ENCODE results near the gene DERA.

Gene DERA

GRCh38 chr12:15971211-15971610, 60.1 kb downstream of the DERA start:
- TF ChIP-seq ZNF274 (IDR thresholded peaks at IDR 0.05; ENCODE audit: low read depth, low read length) = no peak
- TF ChIP-seq YY1 (IDR thresholded peaks at IDR 0.05; ENCODE audit: insufficient read depth, insufficient read length) = no peak
- TF ChIP-seq SUZ12 (IDR thresholded peaks at IDR 0.05; ENCODE audit: extremely low read depth, insufficient read depth, insufficient read length) = no peak
- H3K27me3 ChIP-seq (ENCODE audit: insufficient read depth, insufficient read length) = no peaks in the 10 kb centered on the region

GRCh38 chr12:15972894-15973293, 61.8 kb downstream of the DERA start:
- Histone ChIP-seq H3K36me3 (ENCODE audit: insufficient read depth, insufficient read length, low read length) (peaks cover 36% of the 10 kb centered on the region), H3K9me3 (ENCODE audit: insufficient read depth, low read length) (no peaks in the 10 kb centered on the region), H3K9ac (ENCODE audit: insufficient read length, low read depth) (no peak overlapping the region), H3K4me1 (ENCODE audit: insufficient read depth, insufficient read length) (no peaks in the 10 kb centered on the region), H3K27me3 (ENCODE audit: insufficient read depth, insufficient read length) (no peaks in the 10 kb centered on the region), H3K4me3 (ENCODE audit: insufficient read length, low read depth) (no peak overlapping the region)
- TF ChIP-seq YY1 (IDR thresholded peaks at IDR 0.05; ENCODE audit: insufficient read depth, insufficient read length) (no peak), ZNF274 (IDR thresholded peaks at IDR 0.05; ENCODE audit: low read depth, low read length) (no peak), SUZ12 (IDR thresholded peaks at IDR 0.05; ENCODE audit: extremely low read depth, insufficient read depth, insufficient read length) (no peak)
- DNase-seq (ENCODE audit: low read depth, low spot score) = no peak

More at GRCh38 chr12:15971211-15971610, 60.1 kb downstream of the DERA start:
- Histone ChIP-seq H3K9me3 (ENCODE audit: insufficient read depth, low read length) (no peaks in the 10 kb centered on the region), H3K9ac (ENCODE audit: insufficient read length, low read depth) (no peak overlapping the region), H3K4me3 (ENCODE audit: insufficient read length, low read depth) (no peak overlapping the region), H3K36me3 (ENCODE audit: insufficient read depth, insufficient read length, low read length) (peaks cover 27% of the 10 kb centered on the region), H3K4me1 (ENCODE audit: insufficient read depth, insufficient read length) (peaks cover 3% of the 10 kb centered on the region)
- no peak for DNase-seq (ENCODE audit: low read depth, low spot score)

GRCh38 chr12:15977999-15978951, 67.1 kb downstream of the DERA start:
- H3K27me3 ChIP-seq (ENCODE audit: insufficient read depth, insufficient read length) = no peaks in the 10 kb centered on the region
- no peak for DNase-seq (ENCODE audit: low read depth, low spot score)
- no peak overlapping the region for H3K4me3 ChIP-seq (ENCODE audit: insufficient read length, low read depth)
- peaks cover 15% of the 10 kb centered on the region for H3K36me3 ChIP-seq (ENCODE audit: insufficient read depth, insufficient read length, low read length)
- no peak for TF ChIP-seq SUZ12 (IDR thresholded peaks at IDR 0.05; ENCODE audit: extremely low read depth, insufficient read depth, insufficient read length)
- no peak for TF ChIP-seq ZNF274 (IDR thresholded peaks at IDR 0.05; ENCODE audit: low read depth, low read length)
- no peak for TF ChIP-seq YY1 (IDR thresholded peaks at IDR 0.05; ENCODE audit: insufficient read depth, insufficient read length)
- H3K4me1 ChIP-seq (ENCODE audit: insufficient read depth, insufficient read length) = no peaks in the 10 kb centered on the region
- H3K9ac ChIP-seq (ENCODE audit: insufficient read length, low read depth) = no peak overlapping the region
- H3K9me3 ChIP-seq (ENCODE audit: insufficient read depth, low read length) = no peaks in the 10 kb centered on the region

- no peak for TF ChIP-seq SUZ12 (IDR thresholded peaks at IDR 0.05; ENCODE audit: extremely low read depth, insufficient read depth, insufficient read length)
- no peak for TF ChIP-seq YY1 (IDR thresholded peaks at IDR 0.05; ENCODE audit: insufficient read depth, insufficient read length)
- TF ChIP-seq ZNF274 (IDR thresholded peaks at IDR 0.05; ENCODE audit: low read depth, low read length) = no peak
- no peak overlapping the region for H3K4me3 ChIP-seq (ENCODE audit: insufficient read length, low read depth)
- H3K36me3 ChIP-seq (ENCODE audit: insufficient read depth, insufficient read length, low read length) = peaks cover 26% of the 10 kb centered on the region
- no peaks in the 10 kb centered on the region for H3K9me3 ChIP-seq (ENCODE audit: insufficient read depth, low read length)
- H3K4me1 ChIP-seq (ENCODE audit: insufficient read depth, insufficient read length) = no peaks in the 10 kb centered on the region
- peak; percentile 27 for DNase-seq (ENCODE audit: low read depth, low spot score)
- no peaks in the 10 kb centered on the region for H3K27me3 ChIP-seq (ENCODE audit: insufficient read depth, insufficient read length)
- H3K9ac ChIP-seq (ENCODE audit: insufficient read length, low read depth) = no peak overlapping the region
These were observed 68.3 kb downstream of the DERA start for GRCh38 chr12:15979096-15980092.

- DNase-seq (ENCODE audit: low read depth, low spot score) = no peak
- Histone ChIP-seq H3K4me3 (ENCODE audit: insufficient read length, low read depth) (no peak overlapping the region), H3K9me3 (ENCODE audit: insufficient read depth, low read length) (no peaks in the 10 kb centered on the region), H3K4me1 (ENCODE audit: insufficient read depth, insufficient read length) (no peaks in the 10 kb centered on the region), H3K27me3 (ENCODE audit: insufficient read depth, insufficient read length) (no peaks in the 10 kb centered on the region), H3K9ac (ENCODE audit: insufficient read length, low read depth) (no peak overlapping the region), H3K36me3 (ENCODE audit: insufficient read depth, insufficient read length, low read length) (peaks cover 22% of the 10 kb centered on the region)
- TF ChIP-seq ZNF274 (IDR thresholded peaks at IDR 0.05; ENCODE audit: low read depth, low read length) (no peak), SUZ12 (IDR thresholded peaks at IDR 0.05; ENCODE audit: extremely low read depth, insufficient read depth, insufficient read length) (no peak), YY1 (IDR thresholded peaks at IDR 0.05; ENCODE audit: insufficient read depth, insufficient read length) (no peak)
These were observed 70.9 kb downstream of the DERA start for GRCh38 chr12:15982071-15982470.

- Histone ChIP-seq H3K4me3 (ENCODE audit: insufficient read length, low read depth) (no peak overlapping the region), H3K9me3 (ENCODE audit: insufficient read depth, low read length) (no peaks in the 10 kb centered on the region), H3K36me3 (ENCODE audit: insufficient read depth, insufficient read length, low read length) (peaks cover 19% of the 10 kb centered on the region), H3K27me3 (ENCODE audit: insufficient read depth, insufficient read length) (no peaks in the 10 kb centered on the region), H3K9ac (ENCODE audit: insufficient read length, low read depth) (no peak overlapping the region), H3K4me1 (ENCODE audit: insufficient read depth, insufficient read length) (no peaks in the 10 kb centered on the region)
- TF ChIP-seq YY1 (IDR thresholded peaks at IDR 0.05; ENCODE audit: insufficient read depth, insufficient read length) (no peak), ZNF274 (IDR thresholded peaks at IDR 0.05; ENCODE audit: low read depth, low read length) (no peak), SUZ12 (IDR thresholded peaks at IDR 0.05; ENCODE audit: extremely low read depth, insufficient read depth, insufficient read length) (no peak)
- DNase-seq (ENCODE audit: low read depth, low spot score) = no peak
These were observed 71.3 kb downstream of the DERA start for GRCh38 chr12:15982471-15982870.

Measured in NT2/D1 (cell line).